SK-N-SH (cell line): ENCODE measurements around the gene BLID.

Experiments used
- EZH2phosphoT487 ChIP-seq: fragments of 200-600 bp; sonication (generic); IDR thresholded peaks from 2 replicates; pipeline ENCODE4 v1.6.1; 2017; ENCODE audit warnings: low read depth, mixed run types, mild to moderate bottlenecking, antibody characterized with exemption, moderate library complexity, borderline replicate concordance
- POLR2AphosphoS5 ChIP-seq: IDR thresholded peaks from 2 replicates; pipeline ENCODE4 v1.6.1; 2012; ENCODE audit warnings: low read depth, low read length
- RAD21 ChIP-seq: IDR thresholded peaks from 2 replicates; pipeline ENCODE4 v1.6.1; 2012; ENCODE audit warnings: mild to moderate bottlenecking, low read length
- TEAD4 ChIP-seq: IDR thresholded peaks from 2 replicates; pipeline ENCODE4 v1.4.0; 2012; ENCODE audit warnings: mild to moderate bottlenecking, borderline replicate concordance; ENCODE audit not compliant: insufficient read depth
- YY1 ChIP-seq: IDR thresholded peaks from 2 replicates; pipeline ENCODE4 v1.4.0; 2012; ENCODE audit warnings: low read depth, mild to moderate bottlenecking
- TF ChIP-seq, protein P1 (sequence below): fragments of 200-600 bp; sonication (generic); IDR thresholded peaks from 2 replicates; pipeline ENCODE4 v1.6.1; 2017; ENCODE audit warnings: antibody characterized with exemption, mild to moderate bottlenecking, moderate library complexity
- TF ChIP-seq, protein P2 (sequence below): IDR thresholded peaks from 2 replicates; pipeline ENCODE4; 2012

DNA sequence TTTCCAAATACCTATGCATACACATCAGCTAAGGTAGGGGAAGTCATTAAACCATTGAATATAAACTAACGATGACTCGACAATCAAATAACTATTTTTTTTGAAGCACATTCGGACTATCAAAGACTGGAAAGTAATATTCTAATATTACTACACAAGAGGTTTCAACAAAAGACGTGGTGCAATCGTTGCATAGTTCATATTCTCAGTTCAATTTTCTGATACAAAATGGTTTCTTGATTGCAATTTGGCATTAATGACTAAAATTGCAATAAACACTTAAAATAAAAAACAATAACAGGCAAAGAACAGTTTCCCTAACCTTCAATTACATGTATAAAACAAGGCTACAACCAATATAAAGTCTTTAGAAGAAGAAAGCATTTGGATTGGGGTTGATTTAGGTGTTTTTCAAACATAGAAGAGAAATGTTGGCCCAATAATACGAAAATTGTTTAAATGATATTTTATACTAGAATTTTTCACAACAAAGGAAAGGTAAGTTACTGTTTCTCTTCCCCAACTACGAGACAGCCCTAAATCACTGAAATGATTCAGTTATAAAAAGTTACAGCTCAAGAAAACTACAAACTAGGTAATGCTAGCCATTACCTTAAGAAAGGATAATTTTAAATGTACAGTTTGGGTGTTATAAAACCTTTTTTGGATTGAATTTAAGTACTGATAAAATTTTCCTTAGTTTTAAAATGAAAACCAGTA, 17.6 kb downstream of the BLID start:
- TF ChIP-seq, protein P1, sequence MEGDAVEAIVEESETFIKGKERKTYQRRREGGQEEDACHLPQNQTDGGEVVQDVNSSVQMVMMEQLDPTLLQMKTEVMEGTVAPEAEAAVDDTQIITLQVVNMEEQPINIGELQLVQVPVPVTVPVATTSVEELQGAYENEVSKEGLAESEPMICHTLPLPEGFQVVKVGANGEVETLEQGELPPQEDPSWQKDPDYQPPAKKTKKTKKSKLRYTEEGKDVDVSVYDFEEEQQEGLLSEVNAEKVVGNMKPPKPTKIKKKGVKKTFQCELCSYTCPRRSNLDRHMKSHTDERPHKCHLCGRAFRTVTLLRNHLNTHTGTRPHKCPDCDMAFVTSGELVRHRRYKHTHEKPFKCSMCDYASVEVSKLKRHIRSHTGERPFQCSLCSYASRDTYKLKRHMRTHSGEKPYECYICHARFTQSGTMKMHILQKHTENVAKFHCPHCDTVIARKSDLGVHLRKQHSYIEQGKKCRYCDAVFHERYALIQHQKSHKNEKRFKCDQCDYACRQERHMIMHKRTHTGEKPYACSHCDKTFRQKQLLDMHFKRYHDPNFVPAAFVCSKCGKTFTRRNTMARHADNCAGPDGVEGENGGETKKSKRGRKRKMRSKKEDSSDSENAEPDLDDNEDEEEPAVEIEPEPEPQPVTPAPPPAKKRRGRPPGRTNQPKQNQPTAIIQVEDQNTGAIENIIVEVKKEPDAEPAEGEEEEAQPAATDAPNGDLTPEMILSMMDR: no peak
- TF ChIP-seq YY1: no peak
- TF ChIP-seq RAD21: no peak
- TF ChIP-seq POLR2AphosphoS5: no peak
- no peak for TF ChIP-seq EZH2phosphoT487
- no peak for TF ChIP-seq TEAD4
- TF ChIP-seq, protein P2, sequence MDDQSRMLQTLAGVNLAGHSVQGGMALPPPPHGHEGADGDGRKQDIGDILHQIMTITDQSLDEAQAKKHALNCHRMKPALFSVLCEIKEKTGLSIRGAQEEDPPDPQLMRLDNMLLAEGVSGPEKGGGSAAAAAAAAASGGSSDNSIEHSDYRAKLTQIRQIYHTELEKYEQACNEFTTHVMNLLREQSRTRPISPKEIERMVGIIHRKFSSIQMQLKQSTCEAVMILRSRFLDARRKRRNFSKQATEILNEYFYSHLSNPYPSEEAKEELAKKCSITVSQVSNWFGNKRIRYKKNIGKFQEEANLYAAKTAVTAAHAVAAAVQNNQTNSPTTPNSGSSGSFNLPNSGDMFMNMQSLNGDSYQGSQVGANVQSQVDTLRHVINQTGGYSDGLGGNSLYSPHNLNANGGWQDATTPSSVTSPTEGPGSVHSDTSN: no peak
